Epithelial cell of esophagus (primary cell): ENCODE results near the gene HOXC6.

ENCODE experiments used
- DNase-seq: peaks from one replicate; pipeline ENCODE4 v3.0.0; 2010; ENCODE audit warnings: low read depth
- H3K4me3 ChIP-seq: 2 replicates; pipeline ENCODE4 v1.5.1; 2011; ENCODE audit warnings: mild to moderate bottlenecking, low read length, control low read depth
- TF ChIP-seq, protein P1 (sequence below): IDR thresholded peaks from 2 replicates; pipeline ENCODE4 v1.5.1; 2011; ENCODE audit warnings: low read depth, mild to moderate bottlenecking, low read length, control low read depth, inconsistent platforms; ENCODE audit not compliant: insufficient read depth; ENCODE audit errors: missing control alignments

The HOXC6 gene

DNA sequence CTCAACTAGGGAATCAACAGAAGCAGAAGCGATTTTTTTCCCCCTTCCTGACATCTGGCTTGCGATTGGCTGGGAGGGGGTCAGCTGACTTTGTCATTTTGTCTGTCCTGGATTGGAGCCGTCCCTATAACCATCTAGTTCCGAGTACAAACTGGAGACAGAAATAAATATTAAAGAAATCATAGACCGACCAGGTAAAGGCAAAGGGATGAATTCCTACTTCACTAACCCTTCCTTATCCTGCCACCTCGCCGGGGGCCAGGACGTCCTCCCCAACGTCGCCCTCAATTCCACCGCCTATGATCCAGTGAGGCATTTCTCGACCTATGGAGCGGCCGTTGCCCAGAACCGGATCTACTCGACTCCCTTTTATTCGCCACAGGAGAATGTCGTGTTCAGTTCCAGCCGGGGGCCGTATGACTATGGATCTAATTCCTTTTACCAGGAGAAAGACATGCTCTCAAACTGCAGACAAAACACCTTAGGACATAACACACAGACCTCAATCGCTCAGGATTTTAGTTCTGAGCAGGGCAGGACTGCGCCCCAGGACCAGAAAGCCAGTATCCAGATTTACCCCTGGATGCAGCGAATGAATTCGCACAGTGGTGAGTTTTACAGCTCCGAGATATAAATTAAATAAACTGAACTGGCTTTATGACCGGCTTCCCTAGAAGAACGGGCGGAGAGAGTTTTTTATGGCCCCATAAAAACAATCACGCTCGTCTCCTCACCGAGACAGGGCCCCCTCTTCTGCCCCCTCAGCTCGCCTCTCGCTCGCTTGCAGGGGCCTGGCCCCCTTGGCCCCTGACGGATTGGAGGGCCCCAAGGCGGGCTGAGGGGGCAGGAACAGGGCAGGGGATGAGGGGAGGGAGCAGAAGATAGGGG, at the start of gene HOXC6:
HOXC6 (plus strand) TSS at position 127 of the 888 bp plus-strand sequence; CDS start at position 209, 82 bp downstream.
- TF ChIP-seq, protein P1, sequence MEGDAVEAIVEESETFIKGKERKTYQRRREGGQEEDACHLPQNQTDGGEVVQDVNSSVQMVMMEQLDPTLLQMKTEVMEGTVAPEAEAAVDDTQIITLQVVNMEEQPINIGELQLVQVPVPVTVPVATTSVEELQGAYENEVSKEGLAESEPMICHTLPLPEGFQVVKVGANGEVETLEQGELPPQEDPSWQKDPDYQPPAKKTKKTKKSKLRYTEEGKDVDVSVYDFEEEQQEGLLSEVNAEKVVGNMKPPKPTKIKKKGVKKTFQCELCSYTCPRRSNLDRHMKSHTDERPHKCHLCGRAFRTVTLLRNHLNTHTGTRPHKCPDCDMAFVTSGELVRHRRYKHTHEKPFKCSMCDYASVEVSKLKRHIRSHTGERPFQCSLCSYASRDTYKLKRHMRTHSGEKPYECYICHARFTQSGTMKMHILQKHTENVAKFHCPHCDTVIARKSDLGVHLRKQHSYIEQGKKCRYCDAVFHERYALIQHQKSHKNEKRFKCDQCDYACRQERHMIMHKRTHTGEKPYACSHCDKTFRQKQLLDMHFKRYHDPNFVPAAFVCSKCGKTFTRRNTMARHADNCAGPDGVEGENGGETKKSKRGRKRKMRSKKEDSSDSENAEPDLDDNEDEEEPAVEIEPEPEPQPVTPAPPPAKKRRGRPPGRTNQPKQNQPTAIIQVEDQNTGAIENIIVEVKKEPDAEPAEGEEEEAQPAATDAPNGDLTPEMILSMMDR, result no peak
- DNase-seq, result no peak
- H3K4me3 ChIP-seq, result no peak within 1 kb of the TSS

GRCh38 chr12:53978477-53979356, 49.5 kb upstream of the HOXC6 start:
- DNase-seq, result no peak
- TF ChIP-seq, protein P1, result no peak
- H3K4me3 ChIP-seq, result no peak overlapping the region

DNA sequence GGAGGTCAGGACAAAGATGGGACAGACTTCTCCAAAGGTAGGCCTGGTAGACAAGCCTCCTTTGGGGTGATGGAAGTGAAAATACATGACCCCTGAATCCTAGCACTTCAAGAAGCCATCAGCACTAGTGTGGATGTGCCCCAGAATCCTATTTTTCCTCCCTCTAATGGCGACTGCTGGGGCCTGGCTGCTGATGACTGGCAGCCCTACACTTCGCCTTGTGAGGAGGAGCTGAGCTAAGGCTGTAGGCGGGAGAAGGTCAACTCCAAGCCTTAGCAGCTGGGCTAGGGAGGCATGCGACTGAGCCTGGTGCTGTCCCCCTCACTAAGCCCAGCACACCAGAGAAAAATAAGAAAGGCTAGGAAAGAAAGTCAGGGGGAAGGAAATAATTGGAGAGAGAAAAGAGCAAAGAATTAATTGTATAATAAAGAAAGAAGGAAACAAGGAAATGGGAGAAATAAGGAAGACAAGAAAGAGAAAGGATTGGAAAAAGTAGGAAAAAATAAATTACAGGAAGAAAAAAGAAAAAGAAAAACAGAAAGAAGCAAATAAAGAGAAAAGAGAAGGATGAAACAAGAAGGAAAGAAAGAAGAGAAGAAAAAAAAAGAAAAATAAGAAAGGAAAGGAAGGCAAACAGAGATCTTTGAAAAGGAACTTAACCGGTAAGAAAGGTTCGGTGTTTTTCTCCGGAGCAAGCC, 48.0 kb upstream of the HOXC6 start:
- TF ChIP-seq, protein P1, result no peak
- H3K4me3 ChIP-seq, result no peak overlapping the region
- DNase-seq, result no peak

DNA sequence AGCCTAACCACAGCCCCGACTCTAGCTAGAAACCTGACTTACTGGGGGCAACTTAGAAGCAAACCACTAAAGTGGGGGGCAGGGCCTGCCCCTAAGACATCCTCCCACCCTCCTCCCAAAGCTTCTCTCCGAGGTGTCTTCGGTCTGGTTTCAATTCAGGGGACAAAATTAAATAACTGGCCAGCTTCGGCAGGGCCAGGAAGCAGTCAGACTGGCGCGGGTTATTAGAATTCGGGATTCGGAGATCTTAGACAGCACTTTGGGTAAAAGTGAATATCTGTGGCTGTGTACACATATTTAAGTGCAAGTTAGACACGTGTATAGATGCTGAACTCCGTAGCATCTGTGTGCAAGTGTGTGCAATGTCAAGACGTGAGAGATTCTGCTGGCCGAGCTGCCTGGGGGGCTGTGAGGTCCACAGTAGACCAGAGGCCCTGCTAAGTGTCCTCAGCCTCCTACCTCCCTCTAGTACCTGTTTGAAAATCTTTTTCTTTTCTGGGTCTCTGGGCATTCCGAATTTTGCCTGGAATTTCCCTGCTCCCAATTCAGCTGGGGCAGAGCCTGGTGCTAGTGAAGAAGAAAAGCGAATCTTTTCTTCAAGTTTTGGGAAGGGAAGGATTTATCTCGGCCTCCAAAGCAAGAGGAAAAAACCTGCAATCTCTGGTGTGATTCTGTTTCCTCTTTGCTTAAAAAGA, 47.3 kb upstream of the HOXC6 start:
- TF ChIP-seq, protein P1, result no peak
- H3K4me3 ChIP-seq, result no peak overlapping the region
- no peak for DNase-seq

DNA sequence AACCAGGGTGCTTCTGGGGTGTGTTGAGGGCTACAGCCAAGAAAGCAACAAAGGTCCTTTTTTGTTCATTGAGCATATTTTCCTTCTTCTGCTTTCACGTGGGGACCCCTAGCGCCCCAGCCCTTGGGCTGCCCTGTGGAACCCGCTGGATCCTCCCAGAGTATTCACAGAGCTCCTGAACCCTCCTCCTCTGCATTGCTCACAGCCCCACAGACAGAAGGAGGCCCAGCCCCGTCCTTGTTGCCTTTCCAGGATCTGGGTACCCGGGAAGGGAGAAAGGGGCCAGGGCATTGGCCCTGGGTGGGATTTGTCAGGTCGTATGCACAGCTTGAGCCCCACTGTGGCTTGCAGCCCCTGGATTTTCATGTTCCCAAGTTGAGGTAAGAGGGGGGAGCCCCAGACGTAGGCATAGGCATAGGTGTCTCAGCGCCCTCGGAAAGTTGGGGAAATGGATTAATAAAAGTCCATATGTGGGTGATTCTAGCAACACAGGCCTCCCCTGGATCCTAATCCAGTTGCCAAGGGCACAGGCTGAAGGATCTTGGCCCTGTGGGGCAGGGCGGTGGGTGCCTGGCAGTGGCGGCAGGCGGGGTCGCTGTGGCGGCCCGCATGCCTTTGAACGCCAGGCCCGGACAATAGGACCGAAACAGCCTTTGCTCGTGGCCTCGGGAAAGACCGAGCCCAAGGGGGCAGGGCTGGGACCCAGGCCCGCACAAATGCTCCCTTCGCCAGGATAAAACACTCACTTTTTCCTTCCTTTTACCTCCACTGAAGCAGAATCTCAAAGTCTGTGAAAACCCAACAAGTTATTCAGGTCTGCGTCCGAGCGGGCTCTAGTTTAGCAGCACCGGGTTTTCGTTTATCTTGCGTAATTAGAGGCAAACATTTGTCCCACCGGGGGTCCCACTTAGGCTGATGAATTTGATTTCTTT, 46.3 kb upstream of the HOXC6 start:
- TF ChIP-seq, protein P1, result no peak
- no peak for DNase-seq
- no peak overlapping the region for H3K4me3 ChIP-seq
